ENCODE measurements around the gene HSD17B11. TPM values are rescaled to one million over a fixed set of nuclear protein-coding genes. Genes with fewer than 3 reads are reported as not detected.
A peak's percentile ranks its signal among the peaks of the same experiment; 100 is the strongest.
"Not testable (repeated sequence)": the region's sequence is repeated elsewhere in the genome, so short reads cannot be mapped to it uniquely, and the experiment has no call there.

HSD17B11 gene
- polyA plus RNA-seq, 10 donors: 19.1 to 29.0 (median 25.3) TPM

DNA sequence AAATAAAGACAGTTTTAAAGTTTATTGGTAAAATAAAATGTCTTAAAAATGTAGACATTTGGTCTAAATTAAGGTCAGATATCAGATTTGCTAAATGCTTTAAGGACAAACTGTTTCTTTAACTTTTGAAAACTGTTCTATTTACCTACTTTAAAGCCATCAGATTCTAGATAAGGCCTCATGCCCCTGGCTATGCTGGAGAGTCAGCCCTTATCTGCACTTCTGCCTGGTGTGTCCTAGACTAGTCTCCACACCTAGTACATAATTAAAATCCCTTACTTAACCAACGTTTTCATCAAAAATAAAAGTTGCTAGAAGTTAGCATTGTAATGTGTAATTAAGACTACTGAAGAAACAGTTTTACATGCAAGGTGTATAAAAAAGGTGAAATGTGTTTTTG is 25.6 kb downstream of the HSD17B11 start:
- no peak for DNase-seq

GRCh38 chr4:87363552-87363951 is 27.4 kb downstream of the HSD17B11 start:
- DNase-seq: no peak

- no peak for DNase-seq
Measured at GRCh38 chr4:87360338-87360935, 30.6 kb downstream of the HSD17B11 start.

DNA sequence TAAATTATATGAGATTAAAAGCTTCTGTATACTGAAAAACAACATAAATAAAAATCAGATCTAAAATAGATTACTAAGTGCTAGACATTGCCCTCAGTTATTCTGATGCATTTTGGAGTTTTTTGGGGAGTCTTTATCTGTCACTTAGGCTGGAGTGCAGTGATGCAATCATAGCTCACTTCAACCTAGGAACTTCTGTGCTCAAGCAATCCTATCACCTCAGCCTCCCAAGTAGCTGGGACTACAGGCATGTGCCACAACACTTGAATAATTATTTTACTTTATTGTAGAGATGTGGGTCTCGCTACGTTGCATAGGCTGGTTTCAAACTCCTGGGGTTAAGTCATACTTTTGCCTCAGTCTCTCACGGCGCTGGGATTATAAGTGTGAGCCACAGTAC is 31.7 kb downstream of the HSD17B11 start:
- DNase-seq: no peak

- no peak for DNase-seq
Measured at GRCh38 chr4:87356832-87357526, 34.0 kb downstream of the HSD17B11 start.

DNA sequence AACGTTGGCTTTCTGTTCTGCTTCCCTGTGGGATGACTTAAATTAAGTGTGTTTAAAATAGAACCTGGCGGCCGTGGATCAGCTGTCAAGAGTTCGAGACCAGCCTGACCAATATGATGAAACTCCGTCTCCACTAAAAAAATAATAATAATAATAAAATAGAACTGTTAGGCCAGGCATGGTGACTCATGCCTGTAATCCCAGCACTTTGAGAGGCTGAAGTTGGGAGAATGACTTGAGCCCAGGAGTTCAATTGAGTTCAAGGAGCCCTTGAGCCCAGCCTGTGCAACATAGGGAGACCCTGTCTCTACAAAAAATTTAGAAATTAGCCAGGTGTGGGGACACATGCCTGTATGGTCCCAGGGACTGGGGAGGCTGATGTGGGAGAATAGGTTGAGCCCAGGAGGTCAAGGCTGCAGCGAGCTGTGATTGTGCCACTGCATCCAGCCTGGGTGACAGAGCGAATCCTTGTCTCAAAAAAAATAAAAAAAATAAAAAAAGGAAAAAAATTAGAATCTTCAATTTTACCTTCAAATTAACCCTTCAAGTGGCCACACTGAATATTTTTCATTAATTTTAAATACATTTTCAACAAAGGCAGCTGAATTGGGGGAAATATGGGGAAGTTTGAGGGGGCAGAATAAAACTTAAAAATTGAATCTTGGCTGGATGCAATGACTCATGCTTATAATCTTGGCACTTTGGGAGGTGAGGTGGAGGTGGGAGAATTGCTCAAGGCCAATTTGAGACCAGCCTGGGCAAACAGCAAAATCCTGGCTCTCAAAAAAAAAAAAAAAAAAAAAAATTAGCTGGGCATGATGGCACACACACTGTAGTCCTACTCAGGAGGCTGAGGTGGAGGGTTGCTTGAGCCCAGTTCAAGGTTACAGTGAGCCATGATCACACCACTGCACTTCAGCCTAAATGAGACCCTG is 36.6 kb downstream of the HSD17B11 start:
- DNase-seq: peak in 1 of 3 donors; percentile 4

DNA sequence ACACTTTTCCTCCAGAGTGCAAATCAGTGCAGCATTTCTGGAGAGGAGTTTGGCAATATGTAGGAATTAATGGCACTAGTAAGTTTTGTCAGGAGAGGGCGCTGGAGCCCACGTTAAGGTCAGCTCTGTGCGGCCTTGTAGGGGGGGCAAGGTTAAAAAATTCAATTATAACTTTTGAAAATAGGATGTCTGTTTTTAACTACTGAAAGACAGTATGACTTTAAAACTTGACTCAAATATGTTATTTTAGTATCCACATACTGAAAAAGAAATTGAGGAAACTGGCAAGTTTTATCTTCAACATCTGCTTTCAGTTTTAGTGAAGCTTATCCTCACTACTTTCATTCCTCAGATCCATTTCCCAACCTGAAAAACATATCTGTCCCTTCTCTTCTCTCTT is 37.4 kb downstream of the HSD17B11 start:
- peak; percentile 17 to 51 (median 44) for DNase-seq

- DNase-seq: no peak
Measured at GRCh38 chr4:87345139-87345538, 45.8 kb downstream of the HSD17B11 start.

GRCh38 chr4:87342872-87343271 is 48.1 kb downstream of the HSD17B11 start:
- DNase-seq: no peak

DNA sequence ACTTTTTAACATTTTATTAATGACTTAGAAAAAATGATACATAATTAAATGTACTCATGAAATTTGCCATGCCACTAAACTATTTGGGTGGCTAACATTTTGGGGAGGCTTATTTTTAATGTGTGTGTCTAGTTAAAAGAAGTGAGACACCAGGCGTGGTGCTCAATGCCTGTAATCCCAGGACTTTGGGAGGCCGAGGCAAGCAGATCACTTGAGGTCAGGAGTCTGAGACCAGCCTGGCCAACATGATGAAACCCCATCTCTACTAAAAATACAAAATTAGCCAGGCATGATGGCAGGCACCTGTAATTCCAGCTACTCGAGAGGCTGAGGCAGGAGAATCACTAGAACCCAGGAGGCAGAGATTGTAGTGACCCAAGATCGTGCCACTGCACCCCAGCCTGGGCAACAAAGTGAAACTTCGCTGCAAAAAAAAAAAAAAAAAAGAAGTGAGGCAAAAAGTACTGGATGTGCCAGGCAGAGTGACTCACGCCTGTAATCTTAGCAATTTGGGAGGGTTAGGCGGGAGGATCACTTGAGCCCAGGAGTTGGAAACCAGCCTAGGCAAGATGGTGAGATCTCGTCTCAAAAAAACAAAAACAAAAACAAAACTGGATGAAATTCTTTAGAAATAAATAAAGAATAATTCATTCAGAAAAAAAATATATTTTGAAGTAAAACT is 48.9 kb downstream of the HSD17B11 start:
- DNase-seq: not testable (repeated sequence)

DNA sequence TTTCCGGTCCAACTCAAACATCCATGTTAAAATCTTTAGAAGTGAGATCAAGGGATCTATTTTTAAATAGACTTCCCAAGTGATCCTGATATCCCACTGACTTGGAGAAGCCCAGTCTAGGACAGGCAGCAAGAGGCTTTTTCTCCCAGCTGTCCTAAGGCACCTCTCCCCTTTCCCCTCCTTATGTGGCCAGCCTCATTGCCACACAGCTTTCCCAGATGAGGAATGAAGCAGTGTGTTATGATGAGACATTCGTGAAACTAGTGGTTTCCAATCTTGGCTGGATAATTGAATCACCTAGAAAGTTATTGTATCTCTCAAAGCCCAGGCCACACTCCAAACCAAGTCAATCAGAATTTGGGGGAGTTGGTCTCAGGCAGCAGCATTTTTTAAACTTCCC is 51.5 kb downstream of the HSD17B11 start:
- no peak for DNase-seq

- DNase-seq: no peak
Measured at GRCh38 chr4:87337361-87337760, 53.6 kb downstream of the HSD17B11 start.

DNA sequence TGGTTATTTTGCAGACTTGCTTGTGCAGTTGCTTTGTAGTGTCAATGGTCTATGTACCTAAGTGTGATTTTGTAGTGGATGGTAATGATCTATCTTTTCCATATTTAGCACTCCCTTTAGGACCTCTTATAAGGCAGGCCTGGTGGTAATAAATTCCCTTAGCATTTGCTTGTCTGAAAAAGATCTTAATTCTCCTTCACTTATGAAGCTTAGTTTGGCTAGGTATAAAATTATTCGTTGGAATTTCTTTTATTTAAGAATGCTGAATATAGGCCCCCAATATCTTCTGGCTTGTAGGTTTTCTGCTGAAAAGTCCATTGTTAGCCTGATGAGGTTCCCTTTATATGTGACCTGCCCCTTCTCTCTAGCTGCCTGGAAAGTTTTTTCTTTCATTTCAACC is 57.7 kb downstream of the HSD17B11 start:
- DNase-seq: no peak

DNA sequence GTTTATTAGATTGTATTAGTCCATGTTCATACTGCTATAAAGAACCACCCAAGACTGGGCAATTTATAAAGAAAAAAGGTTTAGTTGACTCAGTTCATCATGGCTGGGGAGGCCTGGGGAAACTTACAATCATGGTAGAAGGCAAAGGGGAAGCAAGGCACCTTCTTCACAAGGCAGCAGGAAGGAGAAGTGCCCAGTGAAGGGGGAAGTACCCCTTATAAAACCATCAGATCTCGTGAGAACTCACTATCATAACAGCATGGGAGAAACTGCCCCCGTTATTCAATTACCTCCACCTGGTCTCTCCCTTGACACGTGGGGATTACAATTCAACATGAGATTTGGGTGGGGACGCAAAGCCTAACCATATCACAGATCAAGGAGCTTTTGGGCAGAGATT is 60.2 kb downstream of the HSD17B11 start:
- DNase-seq: no peak

DNA sequence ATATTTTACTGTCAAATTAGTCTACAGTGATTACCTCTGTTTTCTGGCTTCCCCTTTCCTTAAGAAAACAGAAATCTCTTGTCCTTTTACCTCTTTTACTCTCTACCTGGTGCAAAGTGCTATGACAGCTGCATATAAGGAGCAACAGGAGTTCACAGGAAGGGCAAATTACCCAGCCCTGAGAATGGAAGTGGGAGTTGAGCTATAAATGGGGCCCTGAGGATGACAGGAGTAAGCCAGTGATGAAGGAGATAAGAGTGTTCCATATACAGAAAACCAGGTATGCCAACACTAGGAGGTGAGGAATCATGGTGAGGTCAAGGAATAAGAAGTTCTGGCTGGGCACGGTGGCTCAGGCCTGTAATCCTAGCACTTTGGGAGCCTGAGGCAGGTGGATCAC is 63.9 kb downstream of the HSD17B11 start:
- DNase-seq: no peak

GRCh38 chr4:87326460-87326859 is 64.5 kb downstream of the HSD17B11 start:
- DNase-seq: no peak

DNA sequence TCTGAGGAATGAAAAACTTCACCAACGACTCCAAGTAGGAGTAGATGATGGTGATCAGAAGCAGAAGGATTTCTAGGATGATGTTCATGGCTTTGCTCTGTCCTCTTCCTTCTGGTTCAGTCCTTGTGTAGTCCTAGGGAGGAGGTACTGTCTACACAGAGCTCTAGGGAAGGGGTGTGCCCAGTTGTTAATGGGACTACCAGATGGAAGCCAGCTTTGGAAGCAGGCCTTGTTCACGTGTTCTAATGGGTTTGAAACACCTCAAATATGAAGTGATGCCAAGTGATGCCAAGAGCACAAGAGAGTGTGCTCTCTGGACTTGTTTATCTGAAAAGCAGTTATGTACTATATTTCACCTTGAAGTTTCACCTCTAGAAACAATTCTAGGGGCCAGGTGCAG is 68.2 kb downstream of the HSD17B11 start, which contains the start of gene HSD17B13:
TSS of gene HSD17B13 (minus strand) at position 129 of the 400 bp plus-strand sequence. CDS start at position 88, 41 bp downstream.
- no peak for DNase-seq

DNA sequence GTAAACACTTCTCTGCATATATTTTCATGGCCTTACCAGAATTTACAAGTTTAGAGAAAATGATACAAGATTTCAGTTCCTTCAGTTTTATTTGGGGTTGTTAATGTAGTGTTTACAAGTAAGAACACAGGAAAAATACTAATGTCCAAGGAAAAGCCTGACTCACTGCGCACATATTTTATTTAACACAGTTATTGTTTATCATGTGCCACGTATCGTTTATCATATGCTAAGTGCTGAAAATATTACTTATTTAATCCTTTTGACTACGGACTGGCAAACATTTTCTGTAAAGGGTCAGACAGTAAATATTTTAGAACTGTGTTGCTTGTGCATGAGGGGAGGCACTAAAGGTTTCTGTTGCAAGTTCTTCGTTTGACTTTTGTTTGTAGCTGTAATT is 69.1 kb downstream of the HSD17B11 start:
- no peak for DNase-seq

- no peak for DNase-seq
Measured at GRCh38 chr4:87317527-87317926, 73.5 kb downstream of the HSD17B11 start.

DNA sequence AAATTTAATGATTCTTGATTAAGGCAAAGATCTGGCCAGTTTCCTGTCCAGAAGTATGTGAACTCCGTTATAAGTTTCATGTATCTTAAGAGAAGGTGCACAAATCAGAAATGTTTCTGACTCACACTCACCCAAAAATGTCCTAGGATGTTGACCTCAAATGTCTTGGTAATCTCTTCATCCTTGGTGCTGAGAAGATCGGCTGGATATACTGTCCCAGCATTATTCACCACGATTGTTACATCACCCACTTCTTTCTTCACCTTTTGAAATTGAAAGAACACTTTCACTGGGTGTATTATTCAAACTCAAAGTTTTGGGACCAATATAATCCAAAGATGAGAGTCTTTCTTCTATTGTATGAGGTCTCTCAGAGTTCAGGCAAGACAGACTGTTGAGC is 74.0 kb downstream of the HSD17B11 start:
- no peak for DNase-seq

GRCh38 chr4:87315000-87315399 is 76.0 kb downstream of the HSD17B11 start:
- peak in 2 of 3 donors; percentile 10 to 31 for DNase-seq

DNA sequence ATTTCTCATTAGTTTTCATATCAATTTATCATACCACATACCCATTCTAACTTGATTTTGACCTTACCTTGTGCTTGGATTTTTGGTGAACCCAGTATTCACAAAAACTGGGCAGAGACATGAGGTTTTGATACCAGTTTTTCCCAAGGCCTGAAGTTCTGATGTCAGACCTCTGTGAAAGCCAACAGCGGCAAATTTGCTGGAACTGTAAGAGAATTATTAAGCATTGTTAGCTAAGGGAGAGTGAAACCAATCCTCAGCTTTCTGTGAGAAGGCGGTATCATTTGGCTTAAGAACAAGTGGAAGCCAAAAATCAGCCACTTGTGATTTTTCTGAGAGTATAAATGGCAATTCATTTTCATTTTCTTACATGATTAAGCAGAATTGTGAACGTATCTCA is 77.2 kb downstream of the HSD17B11 start:
- no peak for DNase-seq

Data from muscle of back (tissue), 11 donors.